GM06990 (cell line): ENCODE measurements around the gene COL15A1.

Source experiments
- DNase-seq: peaks from one replicate; pipeline ENCODE4 v3.0.0-alpha.2; 2011; ENCODE audit not compliant: insufficient read length; ENCODE audit errors: extremely low read depth
- H3K27me3 ChIP-seq: replicated peaks from 2 replicates; pipeline ENCODE4 v1.6.0; 2011; ENCODE audit warnings: low read length; ENCODE audit not compliant: control insufficient read depth, insufficient read depth
- H3K36me3 ChIP-seq: 2 replicates; pipeline ENCODE4 v1.5.1; 2011; ENCODE audit warnings: low read length; ENCODE audit not compliant: control insufficient read depth, insufficient read depth
- H3K4me3 ChIP-seq: replicated peaks from 2 replicates; pipeline ENCODE4 v1.5.1; 2011; ENCODE audit warnings: low read depth, mild to moderate bottlenecking, control low read depth, low read length
- CTCF ChIP-seq: IDR thresholded peaks from 2 replicates; pipeline ENCODE4 v1.5.1; 2011; ENCODE audit warnings: low read length, control low read depth, mild to moderate bottlenecking, inconsistent platforms; ENCODE audit not compliant: insufficient read depth, poor library complexity, severe bottlenecking

Gene COL15A1

GRCh38 chr9:99062549-99062948 is 118.8 kb downstream of the COL15A1 start:
- H3K36me3 ChIP-seq = no peaks in the 10 kb centered on the region
- no peak for DNase-seq

DNA sequence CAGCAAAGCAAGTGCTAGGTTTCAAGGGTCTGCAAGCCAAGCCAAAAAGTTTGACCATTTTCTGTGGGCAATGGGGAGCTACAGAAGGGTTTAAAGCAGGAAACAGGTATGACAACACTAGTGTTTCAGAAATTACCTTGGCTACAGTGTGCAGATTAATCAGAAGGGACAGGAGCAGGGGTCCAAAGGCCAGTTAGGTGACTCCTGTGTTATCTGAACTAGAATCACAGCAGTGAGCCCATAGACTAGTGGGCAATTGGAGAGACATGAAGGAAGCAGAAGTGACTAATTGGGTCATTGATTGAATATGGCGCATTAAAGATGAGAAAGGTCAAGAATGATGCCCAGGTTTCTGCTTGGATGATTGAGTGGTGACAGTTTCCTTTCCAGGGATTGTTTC is 119.8 kb downstream of the COL15A1 start:
- no peaks in the 10 kb centered on the region for H3K27me3 ChIP-seq
- no peak for DNase-seq
- no peak for TF ChIP-seq CTCF
- no peaks in the 10 kb centered on the region for H3K36me3 ChIP-seq
- no peak overlapping the region for H3K4me3 ChIP-seq

More at GRCh38 chr9:99062549-99062948, 118.8 kb downstream of the COL15A1 start:
- H3K4me3 ChIP-seq = no peak overlapping the region
- TF ChIP-seq CTCF = no peak
- no peaks in the 10 kb centered on the region for H3K27me3 ChIP-seq

DNA sequence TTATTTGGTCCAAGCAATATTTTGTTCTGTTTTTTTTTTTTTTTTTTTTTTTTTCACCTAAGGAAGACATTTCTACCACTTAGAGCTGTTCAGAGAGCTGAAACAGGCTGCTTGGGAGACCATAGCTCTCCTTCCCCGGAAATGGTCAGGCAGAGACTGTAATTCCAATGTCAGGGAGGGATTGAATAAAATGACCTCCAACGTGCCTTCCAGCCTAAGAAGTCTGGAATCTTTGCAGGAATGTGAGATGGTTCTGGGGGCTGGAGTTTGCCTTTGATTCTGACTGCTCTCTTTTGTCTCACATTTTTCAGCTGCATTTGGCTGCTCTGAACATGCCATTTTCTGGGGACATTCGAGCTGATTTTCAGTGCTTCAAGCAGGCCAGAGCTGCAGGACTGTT is 122.9 kb downstream of the COL15A1 start:
- no peak for DNase-seq
- Histone ChIP-seq H3K36me3 (no peaks in the 10 kb centered on the region), H3K27me3 (no peaks in the 10 kb centered on the region), H3K4me3 (no peak overlapping the region)
- TF ChIP-seq CTCF = no peak

DNA sequence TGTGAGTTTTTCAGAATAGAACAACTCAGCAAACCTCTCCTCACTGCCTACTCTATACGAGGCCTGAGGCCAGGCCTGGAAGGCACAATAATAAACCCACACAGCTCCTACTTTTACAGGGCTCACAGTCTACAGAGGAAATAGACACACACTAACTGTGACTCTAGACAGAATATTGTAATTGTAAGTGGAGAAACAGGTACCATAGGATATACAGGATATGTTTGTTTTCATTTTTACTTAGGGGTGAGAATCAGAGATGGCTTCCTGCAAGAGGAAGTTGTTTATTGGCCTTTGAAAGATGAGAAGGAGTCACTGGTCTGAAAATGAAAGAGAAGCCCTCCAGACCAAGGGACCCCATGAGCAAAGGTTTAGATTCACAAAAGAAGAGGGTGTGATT is 125.4 kb downstream of the COL15A1 start:
- DNase-seq = no peak
- no peak overlapping the region for H3K4me3 ChIP-seq
- H3K27me3 ChIP-seq = no peaks in the 10 kb centered on the region
- H3K36me3 ChIP-seq = no peaks in the 10 kb centered on the region
- no peak for TF ChIP-seq CTCF

DNA sequence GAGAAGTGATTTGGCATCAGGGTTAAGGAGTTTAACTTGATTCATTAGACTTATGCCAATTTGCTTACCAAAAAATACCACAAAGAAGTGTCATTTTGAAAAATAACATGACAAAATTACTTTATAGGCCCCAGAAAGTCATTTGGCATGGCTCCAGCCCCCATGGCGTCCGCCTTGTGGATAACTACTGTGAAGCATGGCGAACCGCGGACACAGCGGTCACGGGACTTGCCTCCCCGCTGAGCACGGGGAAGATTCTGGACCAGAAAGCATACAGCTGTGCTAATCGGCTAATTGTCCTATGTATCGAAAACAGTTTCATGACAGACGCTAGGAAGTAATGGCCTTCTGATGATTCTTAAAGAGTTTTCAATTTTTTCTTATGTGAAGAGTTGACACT is 125.8 kb downstream of the COL15A1 start:
- H3K4me3 ChIP-seq = no peak overlapping the region
- no peaks in the 10 kb centered on the region for H3K36me3 ChIP-seq
- no peak for TF ChIP-seq CTCF
- DNase-seq = no peak
- H3K27me3 ChIP-seq = no peaks in the 10 kb centered on the region

GRCh38 chr9:99070681-99071080 is 127.0 kb downstream of the COL15A1 start:
- TF ChIP-seq CTCF = no peak
- no peaks in the 10 kb centered on the region for H3K36me3 ChIP-seq
- DNase-seq = no peak
- no peak overlapping the region for H3K4me3 ChIP-seq
- H3K27me3 ChIP-seq = no peaks in the 10 kb centered on the region
